ENCODE data around the gene CDCA4. TPM values are rescaled to one million over a fixed set of nuclear protein-coding genes. Genes with fewer than 3 reads are reported as not detected.
"Not testable (repeated sequence)": the region's sequence is repeated elsewhere in the genome, so short reads cannot be mapped to it uniquely, and the experiment has no call there.

Gene CDCA4
- total and polyA plus RNA-seq, 2 experiments from 2014 or later = 13.6 to 17.1 TPM

DNA sequence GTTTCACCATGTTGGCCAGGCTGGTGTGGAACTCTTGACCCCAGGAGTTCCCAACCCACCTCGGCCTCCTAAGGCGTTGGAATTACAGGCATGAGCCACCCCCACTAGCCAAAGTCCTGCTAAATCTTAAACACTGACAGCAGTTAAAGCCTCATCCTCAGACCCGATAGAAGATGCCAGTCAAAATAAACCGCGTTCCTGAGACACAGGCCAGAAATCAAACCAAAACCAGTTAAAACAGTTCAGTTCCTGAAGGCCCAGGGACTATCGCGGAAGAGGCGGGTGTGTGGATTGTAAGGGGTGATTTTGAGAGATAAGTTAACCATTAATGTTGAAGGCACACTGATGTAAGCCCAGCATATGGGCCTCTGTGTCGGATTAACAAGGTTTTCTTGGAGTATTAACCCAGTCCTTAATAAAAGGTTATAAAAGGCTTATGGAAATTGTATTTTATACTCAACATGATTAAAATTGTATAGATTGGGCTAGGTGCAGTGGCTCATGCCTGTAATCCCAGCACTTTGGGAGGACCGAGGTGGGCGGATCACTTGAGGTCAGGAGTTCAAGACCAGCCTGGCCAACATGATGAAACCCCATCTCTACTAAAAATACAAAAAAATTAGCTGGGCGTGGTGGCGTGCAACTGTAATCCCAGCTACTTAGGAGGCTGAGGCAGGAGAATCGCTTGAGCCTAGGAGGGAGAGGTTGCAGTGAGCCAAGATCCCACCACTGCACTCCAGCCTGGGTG is 18.7 kb upstream of the CDCA4 start:
- no peaks in the 10 kb centered on the region for H3K27me3 ChIP-seq
- no peaks in the 10 kb centered on the region for H3K79me2 ChIP-seq
- no peak for DNase-seq (ENCODE audit: low spot score)
- no peak overlapping the region for H3K4me3 ChIP-seq
- H3K27ac ChIP-seq = peak overlapping the region; percentile 38
- H3K36me3 ChIP-seq (replicated peaks; ENCODE audit: insufficient read depth, low read depth) = no peaks in the 10 kb centered on the region
- peak overlapping the region; percentile 53 for H3K4me2 ChIP-seq
- no peaks in the 10 kb centered on the region for H4K20me1 ChIP-seq (ENCODE audit: insufficient read depth, poor library complexity, severe bottlenecking)
- H3K9me2 ChIP-seq (replicated peaks; ENCODE audit: insufficient read depth) = no peaks in the 10 kb centered on the region
- H3K9me3 ChIP-seq (ENCODE audit: low read depth) = no peaks in the 10 kb centered on the region
- TF ChIP-seq, protein P1, sequence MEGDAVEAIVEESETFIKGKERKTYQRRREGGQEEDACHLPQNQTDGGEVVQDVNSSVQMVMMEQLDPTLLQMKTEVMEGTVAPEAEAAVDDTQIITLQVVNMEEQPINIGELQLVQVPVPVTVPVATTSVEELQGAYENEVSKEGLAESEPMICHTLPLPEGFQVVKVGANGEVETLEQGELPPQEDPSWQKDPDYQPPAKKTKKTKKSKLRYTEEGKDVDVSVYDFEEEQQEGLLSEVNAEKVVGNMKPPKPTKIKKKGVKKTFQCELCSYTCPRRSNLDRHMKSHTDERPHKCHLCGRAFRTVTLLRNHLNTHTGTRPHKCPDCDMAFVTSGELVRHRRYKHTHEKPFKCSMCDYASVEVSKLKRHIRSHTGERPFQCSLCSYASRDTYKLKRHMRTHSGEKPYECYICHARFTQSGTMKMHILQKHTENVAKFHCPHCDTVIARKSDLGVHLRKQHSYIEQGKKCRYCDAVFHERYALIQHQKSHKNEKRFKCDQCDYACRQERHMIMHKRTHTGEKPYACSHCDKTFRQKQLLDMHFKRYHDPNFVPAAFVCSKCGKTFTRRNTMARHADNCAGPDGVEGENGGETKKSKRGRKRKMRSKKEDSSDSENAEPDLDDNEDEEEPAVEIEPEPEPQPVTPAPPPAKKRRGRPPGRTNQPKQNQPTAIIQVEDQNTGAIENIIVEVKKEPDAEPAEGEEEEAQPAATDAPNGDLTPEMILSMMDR (IDR thresholded peaks at IDR 0.05; ENCODE audit: poor library complexity) = no peak
- no peak for TF ChIP-seq EZH2phosphoT487 (IDR thresholded peaks at IDR 0.05; ENCODE audit: low read depth, severe bottlenecking, unreplicated experiment)
- no peak for TF ChIP-seq EZH2 (IDR thresholded peaks at IDR 0.05; ENCODE audit: borderline replicate concordance)
- H3K4me1 ChIP-seq (ENCODE audit: insufficient read depth) = no peaks in the 10 kb centered on the region
- peak overlapping the region; percentile 71 for H2AFZ ChIP-seq
- 47% methylated on average over 14 of the region's 14 CpGs for WGBS (ENCODE audit: low lambda C conversion rate, missing lambda C conversion rate)

GRCh38 chr14:105035616-105036015 is 14.7 kb upstream of the CDCA4 start:
- H3K4me1 ChIP-seq (ENCODE audit: insufficient read depth); H3K36me3 ChIP-seq (replicated peaks; ENCODE audit: insufficient read depth, low read depth): not testable (repeated sequence)

DNA sequence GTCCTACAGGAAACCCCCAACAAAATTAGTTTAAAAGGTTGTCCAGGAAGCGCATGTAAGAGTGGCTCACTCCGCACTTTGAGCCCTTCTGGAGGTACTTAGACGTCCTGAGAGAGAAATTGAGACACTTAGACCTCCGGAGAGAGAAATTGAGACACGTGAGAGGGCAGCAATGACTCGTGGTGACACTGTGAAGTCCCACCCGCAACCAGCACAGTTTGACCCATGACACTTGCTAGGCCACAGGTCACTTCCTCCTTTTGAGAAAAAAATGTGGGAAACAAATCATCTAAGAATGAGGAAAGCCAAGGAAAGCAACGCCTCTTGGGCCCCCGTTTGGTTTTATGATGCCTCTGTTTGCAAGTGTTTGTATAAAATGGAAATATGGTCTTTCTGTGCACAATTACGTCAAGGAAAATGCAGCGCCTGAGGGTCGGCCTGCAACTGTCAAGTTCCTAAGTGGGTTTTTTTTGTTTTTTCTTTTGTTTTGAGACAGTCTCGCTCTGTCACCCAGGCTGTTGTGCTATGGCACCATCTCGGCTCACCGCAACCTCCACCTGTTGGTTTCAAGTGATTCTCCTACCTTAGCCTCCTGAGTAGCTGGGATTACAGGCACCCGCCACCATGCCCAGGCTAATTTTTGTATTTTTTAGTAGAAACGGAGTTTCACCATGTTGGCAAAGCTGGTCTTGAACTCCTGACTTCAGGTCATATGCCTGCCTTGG is 13.6 kb upstream of the CDCA4 start:
- no peaks in the 10 kb centered on the region for H3K79me2 ChIP-seq
- no peaks in the 10 kb centered on the region for H3K27me3 ChIP-seq
- H2AFZ ChIP-seq = no peak overlapping the region
- no peaks in the 10 kb centered on the region for H3K9me2 ChIP-seq (replicated peaks; ENCODE audit: insufficient read depth)
- H4K20me1 ChIP-seq (ENCODE audit: insufficient read depth, poor library complexity, severe bottlenecking) = no peaks in the 10 kb centered on the region
- no peak overlapping the region for H3K27ac ChIP-seq
- H3K9me3 ChIP-seq (ENCODE audit: low read depth) = no peaks in the 10 kb centered on the region
- no peaks in the 10 kb centered on the region for H3K4me1 ChIP-seq (ENCODE audit: insufficient read depth)
- H3K4me2 ChIP-seq = no peak overlapping the region
- H3K36me3 ChIP-seq (replicated peaks; ENCODE audit: insufficient read depth, low read depth) = no peaks in the 10 kb centered on the region
- TF ChIP-seq EZH2phosphoT487 (IDR thresholded peaks at IDR 0.05; ENCODE audit: low read depth, severe bottlenecking, unreplicated experiment) (no peak), EZH2 (IDR thresholded peaks at IDR 0.05; ENCODE audit: borderline replicate concordance) (no peak)
- TF ChIP-seq, protein P1 (IDR thresholded peaks at IDR 0.05; ENCODE audit: poor library complexity) = no peak
- WGBS (ENCODE audit: low lambda C conversion rate, missing lambda C conversion rate) = 89% methylated on average over 17 of the region's 17 CpGs
- H3K4me3 ChIP-seq = no peak overlapping the region
- no peak for DNase-seq (ENCODE audit: low spot score)

More at GRCh38 chr14:105035616-105036015, 14.7 kb upstream of the CDCA4 start:
- not testable (repeated sequence) for H3K9me2 ChIP-seq (replicated peaks; ENCODE audit: insufficient read depth); H3K27me3 ChIP-seq; H2AFZ ChIP-seq; H3K27ac ChIP-seq; H3K9me3 ChIP-seq (ENCODE audit: low read depth); DNase-seq (ENCODE audit: low spot score); H3K79me2 ChIP-seq; H3K4me2 ChIP-seq; H4K20me1 ChIP-seq (ENCODE audit: insufficient read depth, poor library complexity, severe bottlenecking); H3K4me3 ChIP-seq
- WGBS (ENCODE audit: low lambda C conversion rate, missing lambda C conversion rate) = 93% methylated on average over 2 of the region's 2 CpGs

GRCh38 chr14:105033412-105033900 is 12.6 kb upstream of the CDCA4 start:
- peak overlapping the region; percentile 70 for H3K4me2 ChIP-seq
- peak overlapping the region; percentile 66 for H3K27ac ChIP-seq
- WGBS (ENCODE audit: low lambda C conversion rate, missing lambda C conversion rate) = 49% methylated on average over 18 of the region's 45 CpGs

GRCh38 chr14:105032451-105032901 is 11.6 kb upstream of the CDCA4 start:
- H3K9me3 ChIP-seq (ENCODE audit: low read depth); H3K4me1 ChIP-seq (ENCODE audit: insufficient read depth); H3K27me3 ChIP-seq; H3K9me2 ChIP-seq (replicated peaks; ENCODE audit: insufficient read depth); H2AFZ ChIP-seq; H3K79me2 ChIP-seq; H3K4me3 ChIP-seq; H4K20me1 ChIP-seq (ENCODE audit: insufficient read depth, poor library complexity, severe bottlenecking); H3K36me3 ChIP-seq (replicated peaks; ENCODE audit: insufficient read depth, low read depth); DNase-seq (ENCODE audit: low spot score): not testable (repeated sequence)
- WGBS (ENCODE audit: low lambda C conversion rate, missing lambda C conversion rate) = 76% methylated on average over 5 of the region's 5 CpGs
- Histone ChIP-seq H3K4me2 (peak overlapping the region; percentile 70), H3K27ac (peak overlapping the region; percentile 27)

More at GRCh38 chr14:105033412-105033900, 12.6 kb upstream of the CDCA4 start:
- peak overlapping the region; percentile 63 for H2AFZ ChIP-seq
- not testable (repeated sequence) for H3K9me3 ChIP-seq (ENCODE audit: low read depth); H3K36me3 ChIP-seq (replicated peaks; ENCODE audit: insufficient read depth, low read depth); H3K79me2 ChIP-seq; H3K4me3 ChIP-seq; H3K9me2 ChIP-seq (replicated peaks; ENCODE audit: insufficient read depth); DNase-seq (ENCODE audit: low spot score); H3K27me3 ChIP-seq; H3K4me1 ChIP-seq (ENCODE audit: insufficient read depth); H4K20me1 ChIP-seq (ENCODE audit: insufficient read depth, poor library complexity, severe bottlenecking)

All from hepatocyte (in vitro differentiated cells).